SK-N-SH treated with all-trans-retinoic acid at 6 μM for 48 hours (cell line): ENCODE measurements around the gene TYK2.

ENCODE experiments used
- ATAC-seq: fragments of 200-7000 bp; cut with Tn5 transposase; 3 replicates; pipeline ENCODE4 v1.9.1; 2020; ENCODE audit warnings: mild to moderate bottlenecking, moderate library complexity
- BACH2 ChIP-seq: fragments of 250-450 bp; sonication (Bioruptor Pico); IDR thresholded peaks from 2 replicates; pipeline ENCODE4 v1.9.0; 2021; ENCODE audit warnings: mild to moderate bottlenecking, borderline replicate concordance
- CSDC2 ChIP-seq: fragments of 250-450 bp; sonication (Bioruptor Pico); IDR thresholded peaks from 2 replicates; pipeline ENCODE4 v1.5.0; 2020; ENCODE audit warnings: mild to moderate bottlenecking, moderate library complexity
- ESRRG ChIP-seq: fragments of 250-450 bp; sonication (Bioruptor Pico); IDR thresholded peaks from 2 replicates; pipeline ENCODE4 v1.6.1; 2021; ENCODE audit warnings: mild to moderate bottlenecking
- GLIS3 ChIP-seq: fragments of 250-450 bp; sonication (Bioruptor Pico); IDR thresholded peaks from 2 replicates; pipeline ENCODE4 v1.5.0; 2020; ENCODE audit warnings: mild to moderate bottlenecking, moderate library complexity
- ISL1 ChIP-seq: fragments of 250-450 bp; sonication (Bioruptor Pico); IDR thresholded peaks from 2 replicates; pipeline ENCODE4 v2.1.2; 2022; ENCODE audit warnings: mild to moderate bottlenecking, moderate library complexity
- TOX ChIP-seq: fragments of 250-450 bp; sonication (Bioruptor Pico); IDR thresholded peaks from 2 replicates; pipeline ENCODE4 v1.8.0; 2021; ENCODE audit warnings: mild to moderate bottlenecking, moderate library complexity, borderline replicate concordance
- ZFP3 ChIP-seq: fragments of 250-450 bp; sonication (Bioruptor Pico); IDR thresholded peaks from 2 replicates; pipeline ENCODE4 v1.5.0; 2020; ENCODE audit warnings: mild to moderate bottlenecking, moderate library complexity
- ZNF565 ChIP-seq: fragments of 450-650 bp; formaldehyde crosslinking; conservative IDR thresholded peaks from 2 replicates; pipeline ENCODE4 v1.5.0; 2020; ENCODE audit warnings: low read depth, mild to moderate bottlenecking, moderate library complexity
- ZNF70 ChIP-seq: fragments of 450-650 bp; formaldehyde crosslinking; IDR thresholded peaks from 2 replicates; pipeline ENCODE4 v1.5.0; 2020; ENCODE audit warnings: mild to moderate bottlenecking, moderate library complexity
- ZNF8 ChIP-seq: fragments of 450-650 bp; formaldehyde crosslinking; IDR thresholded peaks from 2 replicates; pipeline ENCODE4 v1.5.0; 2020; ENCODE audit warnings: mild to moderate bottlenecking, moderate library complexity
- TF ChIP-seq, protein P1 (sequence below): fragments of 250-450 bp; sonication (Bioruptor Pico); IDR thresholded peaks from 2 replicates; pipeline ENCODE4 v1.5.1; 2020; ENCODE audit warnings: low read depth, mild to moderate bottlenecking, moderate library complexity
- TF ChIP-seq, protein P2 (sequence below): fragments of 250-450 bp; sonication (Bioruptor Pico); IDR thresholded peaks from 2 replicates; pipeline ENCODE4 v1.8.0; 2020; ENCODE audit warnings: mild to moderate bottlenecking, moderate library complexity, borderline replicate concordance
- TF ChIP-seq, protein P3 (sequence below): fragments of 250-450 bp; sonication (Bioruptor Pico); IDR thresholded peaks from 2 replicates; pipeline ENCODE4 v1.5.1; 2021; ENCODE audit warnings: mild to moderate bottlenecking, moderate library complexity
- TF ChIP-seq, protein P4 (sequence below): fragments of 250-450 bp; sonication (Bioruptor Pico); IDR thresholded peaks from 2 replicates; pipeline ENCODE4 v1.8.0; 2021; ENCODE audit warnings: low read depth, mild to moderate bottlenecking, moderate library complexity, borderline replicate concordance
- TF ChIP-seq, protein P5 (sequence below): fragments of 250-450 bp; sonication (Bioruptor Pico); IDR thresholded peaks from 2 replicates; pipeline ENCODE4 v1.5.0; 2020; ENCODE audit warnings: mild to moderate bottlenecking, moderate library complexity

The TYK2 gene

DNA sequence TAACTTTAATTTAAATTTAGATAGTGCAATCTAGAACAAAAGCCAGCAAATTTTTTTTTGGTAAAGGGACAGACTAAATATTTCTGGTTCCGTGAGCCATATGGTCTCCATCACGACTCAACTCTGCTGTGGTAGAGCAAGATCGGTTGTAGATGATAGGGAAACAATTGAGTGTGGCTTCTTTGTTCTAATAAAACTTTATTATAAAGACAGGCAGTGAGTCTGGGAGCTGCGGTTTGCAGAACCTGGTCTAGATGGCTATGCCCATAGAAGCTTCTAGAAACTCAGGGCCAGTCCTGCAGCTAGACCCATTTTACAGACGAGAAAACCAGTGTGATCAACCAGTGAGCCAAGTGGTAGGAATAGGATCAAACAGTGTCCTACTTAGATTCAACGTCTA is 11.7 kb upstream of the TYK2 start:
- no peak for ATAC-seq
- TF ChIP-seq, protein P1, sequence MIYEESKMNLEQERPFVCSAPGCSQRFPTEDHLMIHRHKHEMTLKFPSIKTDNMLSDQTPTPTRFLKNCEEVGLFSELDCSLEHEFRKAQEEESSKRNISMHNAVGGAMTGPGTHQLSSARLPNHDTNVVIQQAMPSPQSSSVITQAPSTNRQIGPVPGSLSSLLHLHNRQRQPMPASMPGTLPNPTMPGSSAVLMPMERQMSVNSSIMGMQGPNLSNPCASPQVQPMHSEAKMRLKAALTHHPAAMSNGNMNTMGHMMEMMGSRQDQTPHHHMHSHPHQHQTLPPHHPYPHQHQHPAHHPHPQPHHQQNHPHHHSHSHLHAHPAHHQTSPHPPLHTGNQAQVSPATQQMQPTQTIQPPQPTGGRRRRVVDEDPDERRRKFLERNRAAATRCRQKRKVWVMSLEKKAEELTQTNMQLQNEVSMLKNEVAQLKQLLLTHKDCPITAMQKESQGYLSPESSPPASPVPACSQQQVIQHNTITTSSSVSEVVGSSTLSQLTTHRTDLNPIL (CRISPR knock-in tag), result no peak
- TF ChIP-seq CSDC2 (CRISPR knock-in tag) (no peak), ZNF565 (no peak), ISL1 (CRISPR knock-in tag) (no peak)
- TF ChIP-seq, protein P2, sequence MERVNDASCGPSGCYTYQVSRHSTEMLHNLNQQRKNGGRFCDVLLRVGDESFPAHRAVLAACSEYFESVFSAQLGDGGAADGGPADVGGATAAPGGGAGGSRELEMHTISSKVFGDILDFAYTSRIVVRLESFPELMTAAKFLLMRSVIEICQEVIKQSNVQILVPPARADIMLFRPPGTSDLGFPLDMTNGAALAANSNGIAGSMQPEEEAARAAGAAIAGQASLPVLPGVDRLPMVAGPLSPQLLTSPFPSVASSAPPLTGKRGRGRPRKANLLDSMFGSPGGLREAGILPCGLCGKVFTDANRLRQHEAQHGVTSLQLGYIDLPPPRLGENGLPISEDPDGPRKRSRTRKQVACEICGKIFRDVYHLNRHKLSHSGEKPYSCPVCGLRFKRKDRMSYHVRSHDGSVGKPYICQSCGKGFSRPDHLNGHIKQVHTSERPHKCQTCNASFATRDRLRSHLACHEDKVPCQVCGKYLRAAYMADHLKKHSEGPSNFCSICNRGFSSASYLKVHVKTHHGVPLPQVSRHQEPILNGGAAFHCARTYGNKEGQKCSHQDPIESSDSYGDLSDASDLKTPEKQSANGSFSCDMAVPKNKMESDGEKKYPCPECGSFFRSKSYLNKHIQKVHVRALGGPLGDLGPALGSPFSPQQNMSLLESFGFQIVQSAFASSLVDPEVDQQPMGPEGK, result no peak

DNA sequence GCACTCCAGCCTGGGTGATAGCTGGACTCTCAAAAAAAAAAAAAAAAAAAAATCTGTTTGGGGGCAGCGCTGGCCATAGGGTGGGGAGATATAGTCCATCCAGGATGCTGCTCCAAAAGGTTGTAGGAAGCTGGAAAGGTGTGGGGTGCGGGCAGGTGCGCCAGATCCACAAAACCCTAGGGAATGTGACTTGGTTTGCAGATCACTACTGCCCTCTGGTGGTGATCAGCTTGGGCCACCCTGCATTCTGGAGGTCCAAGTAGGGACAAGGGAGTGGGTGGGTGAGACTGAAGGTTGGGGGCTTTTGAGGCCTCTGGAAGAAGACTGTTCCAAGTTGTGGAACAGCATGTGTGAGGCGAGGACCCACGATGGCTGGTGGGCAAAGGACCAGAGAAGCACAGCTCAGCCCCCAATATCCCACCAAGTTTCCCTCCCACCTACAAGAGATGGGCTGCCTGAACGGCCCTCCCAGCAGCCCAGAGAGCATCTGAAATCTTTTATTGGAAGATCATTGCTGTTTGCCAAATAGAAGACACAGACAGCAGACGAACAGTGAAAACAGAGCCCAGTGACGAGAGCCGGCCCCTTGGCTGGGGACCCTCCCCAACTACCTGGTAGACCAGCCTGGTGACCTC is 10.4 kb upstream of the TYK2 start:
- TF ChIP-seq ZFP3 (CRISPR knock-in tag), result peak; percentile 56
- TF ChIP-seq, protein P1 (CRISPR knock-in tag), result no peak
- TF ChIP-seq, all 23 proteins: peak for 1
- peak; percentile 74 for ATAC-seq

DNA sequence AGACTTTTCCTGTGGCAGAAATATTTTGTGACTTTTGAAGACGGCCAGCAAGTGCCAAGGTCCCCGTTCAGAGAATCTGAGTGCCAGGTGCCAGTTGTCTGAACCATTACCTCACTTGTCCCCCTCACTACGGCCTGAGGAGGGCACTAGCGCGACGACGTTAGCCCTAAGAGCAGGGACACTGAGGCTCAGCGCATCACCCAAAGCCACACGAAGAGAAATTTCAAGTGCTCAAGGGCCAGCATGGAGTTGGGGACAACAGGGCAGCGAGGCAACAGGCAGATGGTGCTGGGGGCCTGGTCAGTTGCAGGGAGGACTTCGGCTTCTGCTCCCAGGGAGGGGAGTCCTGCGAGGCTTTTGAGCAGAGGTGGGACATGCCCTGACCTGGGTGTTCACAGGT is 9.5 kb upstream of the TYK2 start:
- TF ChIP-seq, protein P3, sequence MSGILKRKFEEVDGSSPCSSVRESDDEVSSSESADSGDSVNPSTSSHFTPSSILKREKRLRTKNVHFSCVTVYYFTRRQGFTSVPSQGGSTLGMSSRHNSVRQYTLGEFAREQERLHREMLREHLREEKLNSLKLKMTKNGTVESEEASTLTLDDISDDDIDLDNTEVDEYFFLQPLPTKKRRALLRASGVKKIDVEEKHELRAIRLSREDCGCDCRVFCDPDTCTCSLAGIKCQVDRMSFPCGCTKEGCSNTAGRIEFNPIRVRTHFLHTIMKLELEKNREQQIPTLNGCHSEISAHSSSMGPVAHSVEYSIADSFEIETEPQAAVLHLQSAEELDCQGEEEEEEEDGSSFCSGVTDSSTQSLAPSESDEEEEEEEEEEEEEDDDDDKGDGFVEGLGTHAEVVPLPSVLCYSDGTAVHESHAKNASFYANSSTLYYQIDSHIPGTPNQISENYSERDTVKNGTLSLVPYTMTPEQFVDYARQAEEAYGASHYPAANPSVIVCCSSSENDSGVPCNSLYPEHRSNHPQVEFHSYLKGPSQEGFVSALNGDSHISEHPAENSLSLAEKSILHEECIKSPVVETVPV (CRISPR knock-in tag), result no peak
- no peak for TF ChIP-seq ZNF8
- no peak for TF ChIP-seq BACH2 (CRISPR knock-in tag)
- peak; percentile 33 for ATAC-seq

DNA sequence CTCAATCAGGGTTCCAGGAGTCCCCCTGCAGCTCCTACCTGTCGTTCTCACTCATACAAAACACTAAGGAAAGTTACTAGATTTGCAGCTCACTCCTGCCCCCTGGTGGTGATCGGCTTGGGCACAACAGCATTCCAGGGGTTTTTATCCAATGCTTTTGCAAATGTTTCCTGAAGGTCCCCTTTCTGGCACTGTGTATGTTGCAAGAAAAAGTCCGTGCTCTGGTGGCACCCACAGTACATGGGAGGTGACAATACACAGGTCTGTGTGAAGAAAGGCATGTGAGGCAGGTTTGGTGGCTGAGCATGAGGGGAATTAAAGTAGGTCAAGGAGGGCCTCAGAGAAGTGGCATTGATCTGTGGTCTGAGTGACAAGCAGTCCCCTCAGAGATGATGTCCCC is 8.6 kb upstream of the TYK2 start:
- peak; percentile 81 for ATAC-seq
- no peak for TF ChIP-seq CSDC2 (CRISPR knock-in tag)
- no peak for TF ChIP-seq ZFP3 (CRISPR knock-in tag)
- no peak for TF ChIP-seq ESRRG (CRISPR knock-in tag)
- no peak for TF ChIP-seq GLIS3 (CRISPR knock-in tag)
- TF ChIP-seq BACH2 (CRISPR knock-in tag), result no peak
- TF ChIP-seq ZNF70, result no peak
- no peak for TF ChIP-seq TOX (CRISPR knock-in tag)
- TF ChIP-seq, protein P2, result no peak

DNA sequence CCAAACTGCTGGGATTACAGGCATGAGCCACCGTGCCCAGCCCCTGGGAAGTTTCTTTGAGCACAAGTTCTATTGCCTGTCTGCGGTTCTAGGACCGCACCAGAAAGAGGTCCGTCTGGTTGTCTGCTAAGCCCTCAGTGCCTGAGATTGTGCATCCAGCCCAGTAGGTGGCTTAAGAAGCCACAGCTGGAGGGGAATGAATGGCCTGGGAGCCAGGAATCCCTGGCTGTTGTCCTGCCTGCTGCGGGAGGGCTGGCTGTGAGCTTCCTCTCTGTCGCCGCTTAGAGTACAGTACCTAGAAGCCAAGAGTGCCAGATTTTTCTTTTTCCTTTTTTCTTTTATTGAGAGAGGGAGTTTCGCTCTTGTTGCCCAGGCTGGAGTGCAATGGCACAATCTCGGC is 4.2 kb upstream of the TYK2 start:
- ATAC-seq, result no peak
- no peak for TF ChIP-seq TOX (CRISPR knock-in tag)
- TF ChIP-seq, protein P4, sequence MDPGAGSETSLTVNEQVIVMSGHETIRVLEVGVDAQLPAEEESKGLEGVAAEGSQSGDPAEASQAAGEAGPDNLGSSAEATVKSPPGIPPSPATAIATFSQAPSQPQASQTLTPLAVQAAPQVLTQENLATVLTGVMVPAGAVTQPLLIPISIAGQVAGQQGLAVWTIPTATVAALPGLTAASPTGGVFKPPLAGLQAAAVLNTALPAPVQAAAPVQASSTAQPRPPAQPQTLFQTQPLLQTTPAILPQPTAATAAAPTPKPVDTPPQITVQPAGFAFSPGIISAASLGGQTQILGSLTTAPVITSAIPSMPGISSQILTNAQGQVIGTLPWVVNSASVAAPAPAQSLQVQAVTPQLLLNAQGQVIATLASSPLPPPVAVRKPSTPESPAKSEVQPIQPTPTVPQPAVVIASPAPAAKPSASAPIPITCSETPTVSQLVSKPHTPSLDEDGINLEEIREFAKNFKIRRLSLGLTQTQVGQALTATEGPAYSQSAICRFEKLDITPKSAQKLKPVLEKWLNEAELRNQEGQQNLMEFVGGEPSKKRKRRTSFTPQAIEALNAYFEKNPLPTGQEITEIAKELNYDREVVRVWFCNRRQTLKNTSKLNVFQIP, result no peak
- TF ChIP-seq, protein P2, result no peak
- TF ChIP-seq, protein P1 (CRISPR knock-in tag), result no peak
- TF ChIP-seq, protein P5, sequence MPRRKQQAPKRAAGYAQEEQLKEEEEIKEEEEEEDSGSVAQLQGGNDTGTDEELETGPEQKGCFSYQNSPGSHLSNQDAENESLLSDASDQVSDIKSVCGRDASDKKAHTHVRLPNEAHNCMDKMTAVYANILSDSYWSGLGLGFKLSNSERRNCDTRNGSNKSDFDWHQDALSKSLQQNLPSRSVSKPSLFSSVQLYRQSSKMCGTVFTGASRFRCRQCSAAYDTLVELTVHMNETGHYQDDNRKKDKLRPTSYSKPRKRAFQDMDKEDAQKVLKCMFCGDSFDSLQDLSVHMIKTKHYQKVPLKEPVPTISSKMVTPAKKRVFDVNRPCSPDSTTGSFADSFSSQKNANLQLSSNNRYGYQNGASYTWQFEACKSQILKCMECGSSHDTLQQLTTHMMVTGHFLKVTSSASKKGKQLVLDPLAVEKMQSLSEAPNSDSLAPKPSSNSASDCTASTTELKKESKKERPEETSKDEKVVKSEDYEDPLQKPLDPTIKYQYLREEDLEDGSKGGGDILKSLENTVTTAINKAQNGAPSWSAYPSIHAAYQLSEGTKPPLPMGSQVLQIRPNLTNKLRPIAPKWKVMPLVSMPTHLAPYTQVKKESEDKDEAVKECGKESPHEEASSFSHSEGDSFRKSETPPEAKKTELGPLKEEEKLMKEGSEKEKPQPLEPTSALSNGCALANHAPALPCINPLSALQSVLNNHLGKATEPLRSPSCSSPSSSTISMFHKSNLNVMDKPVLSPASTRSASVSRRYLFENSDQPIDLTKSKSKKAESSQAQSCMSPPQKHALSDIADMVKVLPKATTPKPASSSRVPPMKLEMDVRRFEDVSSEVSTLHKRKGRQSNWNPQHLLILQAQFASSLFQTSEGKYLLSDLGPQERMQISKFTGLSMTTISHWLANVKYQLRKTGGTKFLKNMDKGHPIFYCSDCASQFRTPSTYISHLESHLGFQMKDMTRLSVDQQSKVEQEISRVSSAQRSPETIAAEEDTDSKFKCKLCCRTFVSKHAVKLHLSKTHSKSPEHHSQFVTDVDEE (CRISPR knock-in tag), result no peak
